ENCODE measurements around the gene OSBPL2. TPM values are rescaled to one million over a fixed set of nuclear protein-coding genes. Genes with fewer than 3 reads are reported as not detected.
A peak's percentile ranks its signal among the peaks of the same experiment; 100 is the strongest.

OSBPL2 gene
- total and polyA plus RNA-seq, 11 donors, result 20.0 to 57.9 (median 38.3) TPM

DNA sequence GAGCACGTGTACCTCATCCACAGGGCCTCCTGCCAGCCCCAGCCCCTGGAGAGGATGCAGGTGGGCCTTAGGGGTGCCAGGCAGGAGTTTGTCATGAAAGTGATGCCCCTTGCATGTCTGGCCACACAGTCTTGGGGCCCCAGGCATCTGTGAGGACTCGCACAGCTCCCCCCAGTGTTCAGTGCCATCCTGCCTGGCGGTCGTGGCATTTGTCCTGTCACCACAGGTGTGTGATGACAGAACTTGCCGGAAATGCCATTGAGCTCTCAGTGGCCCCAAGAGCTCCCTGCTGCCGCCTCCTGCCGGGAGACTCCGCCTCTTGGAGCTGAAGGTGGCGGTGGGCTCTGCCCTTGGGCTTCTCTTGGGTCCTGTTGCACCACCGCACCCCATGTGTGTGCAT, 33.9 kb downstream of the OSBPL2 start:
- Histone ChIP-seq H3K27ac (no peak overlapping the region), H3K4me3 (no peak overlapping the region), H3K27me3 (no peaks in the 10 kb centered on the region), H3K9me3 (no peaks in the 10 kb centered on the region), H3K36me3 (peaks cover 0 to 80% (median 57%) of the 10 kb centered on the region in 9 donors), H3K4me1 (peaks cover 0 to 28% (median 11%) of the 10 kb centered on the region in 12 donors)
- TF ChIP-seq, protein P1, sequence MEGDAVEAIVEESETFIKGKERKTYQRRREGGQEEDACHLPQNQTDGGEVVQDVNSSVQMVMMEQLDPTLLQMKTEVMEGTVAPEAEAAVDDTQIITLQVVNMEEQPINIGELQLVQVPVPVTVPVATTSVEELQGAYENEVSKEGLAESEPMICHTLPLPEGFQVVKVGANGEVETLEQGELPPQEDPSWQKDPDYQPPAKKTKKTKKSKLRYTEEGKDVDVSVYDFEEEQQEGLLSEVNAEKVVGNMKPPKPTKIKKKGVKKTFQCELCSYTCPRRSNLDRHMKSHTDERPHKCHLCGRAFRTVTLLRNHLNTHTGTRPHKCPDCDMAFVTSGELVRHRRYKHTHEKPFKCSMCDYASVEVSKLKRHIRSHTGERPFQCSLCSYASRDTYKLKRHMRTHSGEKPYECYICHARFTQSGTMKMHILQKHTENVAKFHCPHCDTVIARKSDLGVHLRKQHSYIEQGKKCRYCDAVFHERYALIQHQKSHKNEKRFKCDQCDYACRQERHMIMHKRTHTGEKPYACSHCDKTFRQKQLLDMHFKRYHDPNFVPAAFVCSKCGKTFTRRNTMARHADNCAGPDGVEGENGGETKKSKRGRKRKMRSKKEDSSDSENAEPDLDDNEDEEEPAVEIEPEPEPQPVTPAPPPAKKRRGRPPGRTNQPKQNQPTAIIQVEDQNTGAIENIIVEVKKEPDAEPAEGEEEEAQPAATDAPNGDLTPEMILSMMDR (IDR thresholded peaks at IDR 0.05), result no peak
- no peak for TF ChIP-seq POLR2A (IDR thresholded peaks at IDR 0.05)
- DNase-seq, result peak in 1 of 5 donors; percentile 57
- WGBS, 4 donors, result 70 to 90% (median 74%) methylated on average over 4 to 10 of the region's 10 CpGs
- intact Hi-C loops (cut with DNase I), result loop anchor here in 2 of 10 donors (10.0 kb wide), 2 partner anchors 77 to 257 kb away; no protein-coding TSS in a partner anchor
- no peak for ATAC-seq

DNA sequence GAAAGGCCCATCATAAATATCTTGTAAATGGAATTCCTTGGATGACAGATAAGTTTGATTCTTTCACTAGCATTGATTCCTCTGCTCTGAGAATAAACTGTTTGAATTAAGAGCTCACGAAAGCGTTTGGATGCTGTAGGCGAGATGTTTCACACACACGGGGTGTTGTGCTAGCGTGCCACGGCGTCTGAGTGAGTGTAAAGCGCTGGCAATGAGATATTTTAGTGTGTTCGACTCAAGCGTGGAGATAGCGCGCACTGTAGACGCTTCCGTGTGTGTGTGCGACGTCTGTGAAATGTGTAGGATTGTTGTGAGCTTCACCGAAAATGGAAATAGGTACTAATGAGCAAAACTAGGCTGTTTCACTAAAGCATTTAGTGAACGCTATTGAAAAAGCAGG, 35.1 kb downstream of the OSBPL2 start:
- Histone ChIP-seq H3K4me3 (no peak overlapping the region), H3K27me3 (no peaks in the 10 kb centered on the region), H3K27ac (no peak overlapping the region), H3K4me1 (peaks cover 0 to 26% (median 11%) of the 10 kb centered on the region in 12 donors), H3K9me3 (no peaks in the 10 kb centered on the region), H3K36me3 (peaks cover 0 to 78% (median 55%) of the 10 kb centered on the region in 9 donors)
- 95 to 96% (median 95%) methylated on average over 18 of the region's 18 CpGs for WGBS, 4 donors
- intact Hi-C loops (cut with DNase I), result loop anchor here in 2 of 10 donors (10.0 kb wide), 2 partner anchors 79 to 259 kb away; no protein-coding TSS in a partner anchor
- TF ChIP-seq POLR2A (IDR thresholded peaks at IDR 0.05), result no peak
- TF ChIP-seq, protein P1 (IDR thresholded peaks at IDR 0.05), result no peak
- DNase-seq (no peak), ATAC-seq (no peak)

DNA sequence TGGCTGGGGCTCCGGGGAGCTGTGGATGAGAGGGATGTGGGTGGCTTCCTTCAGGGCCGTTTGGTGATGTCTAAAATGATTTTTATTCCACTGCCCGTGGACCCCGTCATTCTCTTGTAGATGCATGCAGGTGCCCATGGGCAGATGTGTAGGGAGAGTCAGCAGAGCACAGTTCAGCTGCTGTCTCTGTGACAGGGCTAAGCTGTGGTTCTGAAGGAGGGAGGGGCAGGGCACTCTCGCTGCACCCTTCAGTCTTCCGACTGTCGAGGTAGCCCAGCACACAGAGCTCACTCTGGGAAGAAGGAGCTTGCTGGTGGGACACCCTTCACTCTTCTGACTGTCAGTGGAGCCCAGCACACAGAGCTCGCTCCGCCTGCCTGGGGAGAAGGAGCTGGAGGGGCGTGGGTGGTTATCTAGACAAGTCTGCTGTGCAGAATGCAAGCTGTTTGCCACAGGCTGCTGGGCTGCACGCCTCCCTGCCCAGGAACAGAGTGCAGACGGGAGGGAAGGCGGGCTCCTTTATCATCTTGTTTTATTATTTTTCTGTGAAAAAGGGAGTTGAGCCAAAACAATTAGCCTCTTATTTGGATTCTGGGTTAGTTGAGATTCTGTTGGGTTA, 36.1 kb downstream of the OSBPL2 start:
- H3K4me1 ChIP-seq, result peaks cover 0 to 25% (median 11%) of the 10 kb centered on the region in 12 donors
- intact Hi-C loops (cut with DNase I), result loop anchor here in 2 of 10 donors (10.0 kb wide), 2 partner anchors 80 to 260 kb away; no protein-coding TSS in a partner anchor
- H3K27me3 ChIP-seq, result no peaks in the 10 kb centered on the region
- peaks cover 0 to 73% (median 54%) of the 10 kb centered on the region in 9 donors for H3K36me3 ChIP-seq
- no peak for DNase-seq
- no peaks in the 10 kb centered on the region for H3K9me3 ChIP-seq
- TF ChIP-seq, protein P1 (IDR thresholded peaks at IDR 0.05), result no peak
- no peak for TF ChIP-seq POLR2A (IDR thresholded peaks at IDR 0.05)
- ATAC-seq, result peak in 3 of 4 donors; percentile 36 to 53 (median 41)
- H3K4me3 ChIP-seq, result no peak overlapping the region
- WGBS, 4 donors, result 66 to 77% (median 70%) methylated on average over 13 of the region's 13 CpGs
- no peak overlapping the region for H3K27ac ChIP-seq

DNA sequence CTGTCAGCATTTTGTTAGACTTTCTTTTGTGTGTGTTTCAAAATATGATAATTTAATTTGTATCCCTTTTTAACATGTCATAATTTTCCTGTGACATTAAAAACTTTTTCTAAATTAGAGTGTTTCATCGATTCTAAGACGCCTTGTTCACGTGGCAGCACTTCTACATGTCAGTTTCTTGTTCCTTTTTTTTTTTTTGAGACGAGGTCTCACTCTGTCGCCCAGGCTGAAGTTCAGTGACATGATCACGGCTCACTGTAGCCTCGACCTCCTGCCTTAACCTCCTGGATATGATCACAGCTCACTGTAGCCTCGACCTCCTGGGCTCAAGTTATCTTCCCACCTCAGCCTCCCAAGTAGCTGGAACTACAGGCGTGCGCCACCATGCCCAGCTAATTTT, 36.9 kb downstream of the OSBPL2 start:
- no peaks in the 10 kb centered on the region for H3K9me3 ChIP-seq
- TF ChIP-seq POLR2A (IDR thresholded peaks at IDR 0.05), result no peak
- TF ChIP-seq, protein P1 (IDR thresholded peaks at IDR 0.05), result no peak
- no peaks in the 10 kb centered on the region for H3K27me3 ChIP-seq
- ATAC-seq, result no peak
- peaks cover 0 to 75% (median 62%) of the 10 kb centered on the region in 9 donors for H3K36me3 ChIP-seq
- no peak overlapping the region for H3K27ac ChIP-seq
- H3K4me3 ChIP-seq, result no peak overlapping the region
- WGBS, 4 donors, result 93 to 94% (median 93%) methylated on average over 10 of the region's 10 CpGs
- intact Hi-C loops (cut with DNase I), result loop anchor here in 2 of 10 donors (10.0 kb wide), 2 partner anchors 80 to 260 kb away; no protein-coding TSS in a partner anchor
- peaks cover 0 to 25% (median 10%) of the 10 kb centered on the region in 12 donors for H3K4me1 ChIP-seq
- no peak for DNase-seq
